SK-N-DZ (cell line): ENCODE measurements around the gene TACR1.
A peak's percentile ranks its signal among the peaks of the same experiment; 100 is the strongest.
"Not testable (repeated sequence)": the region's sequence is repeated elsewhere in the genome, so short reads cannot be mapped to it uniquely, and the experiment has no call there.

Experiments
- DNase-seq: peaks from one replicate; pipeline ENCODE4 v3.0.0-alpha.2; 2015; ENCODE audit warnings: low spot score

Gene TACR1

GRCh38 chr2:75146606-75147332 is 52.6 kb downstream of the TACR1 start:
- no peak for DNase-seq

GRCh38 chr2:75146221-75146605 is 53.1 kb downstream of the TACR1 start:
- not testable (repeated sequence) for DNase-seq

GRCh38 chr2:75142081-75142480 is 57.2 kb downstream of the TACR1 start:
- no peak for DNase-seq

- no peak for DNase-seq
These were observed 59.0 kb downstream of the TACR1 start for GRCh38 chr2:75140288-75140687.

GRCh38 chr2:75139171-75139570 is 60.1 kb downstream of the TACR1 start:
- no peak for DNase-seq

GRCh38 chr2:75138528-75138927 is 60.8 kb downstream of the TACR1 start:
- DNase-seq: no peak

- DNase-seq: no peak
These were observed 63.4 kb downstream of the TACR1 start for GRCh38 chr2:75135776-75136400.

GRCh38 chr2:75134860-75135259 is 64.5 kb downstream of the TACR1 start:
- DNase-seq: no peak

GRCh38 chr2:75133621-75134570 is 65.4 kb downstream of the TACR1 start:
- DNase-seq: no peak

- DNase-seq: peak; percentile 27
These were observed 69.1 kb downstream of the TACR1 start for GRCh38 chr2:75130171-75130570.

- DNase-seq: no peak
These were observed 75.4 kb downstream of the TACR1 start for GRCh38 chr2:75123876-75124275.

- DNase-seq: no peak
These were observed 86.0 kb downstream of the TACR1 start for GRCh38 chr2:75113231-75113869.

- no peak for DNase-seq
These were observed 90.3 kb downstream of the TACR1 start for GRCh38 chr2:75108937-75109482.

GRCh38 chr2:75102011-75102410 is 97.3 kb downstream of the TACR1 start:
- no peak for DNase-seq

- DNase-seq: no peak
These were observed 98.5 kb downstream of the TACR1 start for GRCh38 chr2:75100801-75101151.

GRCh38 chr2:75100011-75100800 is 99.1 kb downstream of the TACR1 start:
- DNase-seq: peak; percentile 31

GRCh38 chr2:75099521-75099922 is 99.8 kb downstream of the TACR1 start:
- DNase-seq: no peak

GRCh38 chr2:75098856-75099255 is 100.5 kb downstream of the TACR1 start:
- peak; percentile 62 for DNase-seq

- no peak for DNase-seq
These were observed 101.5 kb downstream of the TACR1 start for GRCh38 chr2:75097831-75098230.

GRCh38 chr2:75094405-75094804 is 104.9 kb downstream of the TACR1 start:
- no peak for DNase-seq
